HG02610 (cell line): ENCODE data around the gene CATSPERD.
"Not testable (repeated sequence)": the region's sequence is repeated elsewhere in the genome, so short reads cannot be mapped to it uniquely, and the experiment has no call there.

Experiments used
- ATAC-seq: cut with Tn5 transposase; IDR thresholded peaks from one replicate; pipeline ENCODE4 v1.9.1; 2021; ENCODE audit warnings: mild to moderate bottlenecking, moderate library complexity; ENCODE audit not compliant: unreplicated experiment

The CATSPERD gene

GRCh38 chr19:5697022-5697889, 23.2 kb upstream of the CATSPERD start:
- ATAC-seq = no peak

GRCh38 chr19:5697890-5698634, 22.4 kb upstream of the CATSPERD start:
- ATAC-seq = no peak

- ATAC-seq = no peak
These were observed 21.6 kb upstream of the CATSPERD start for GRCh38 chr19:5698635-5699422.

DNA sequence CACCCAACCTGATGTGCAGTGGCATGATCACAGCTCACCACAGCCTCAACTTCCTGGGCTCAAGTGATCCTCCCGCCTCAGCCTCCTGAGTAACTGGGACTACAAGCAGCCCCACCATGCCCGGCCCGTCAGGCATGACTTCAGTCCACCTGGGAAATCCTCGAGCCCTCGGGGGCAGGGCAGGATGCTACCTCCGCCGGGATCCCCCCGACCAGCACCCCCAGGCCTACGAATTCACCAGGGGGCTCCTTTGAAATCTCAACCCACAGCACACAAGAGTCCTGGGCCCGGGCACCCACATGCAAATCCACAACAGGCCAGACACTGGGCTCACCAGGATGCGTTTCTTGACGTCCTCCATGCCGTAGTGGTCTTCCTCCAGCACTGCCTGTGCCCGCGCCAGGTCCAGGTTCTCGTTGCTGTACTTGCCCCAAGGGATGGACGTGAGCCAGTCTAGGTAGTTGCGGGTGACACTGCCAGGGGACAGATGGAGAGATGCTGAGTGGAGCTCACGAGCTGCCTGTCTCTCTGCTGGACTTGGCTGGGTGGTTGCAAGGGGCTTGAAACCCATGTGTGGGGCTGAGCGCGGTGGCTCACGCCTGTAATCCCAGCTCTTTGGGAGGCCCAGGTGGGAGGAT, 19.9 kb upstream of the CATSPERD start:
- ATAC-seq = no peak

GRCh38 chr19:5702053-5702410, 18.4 kb upstream of the CATSPERD start:
- ATAC-seq = not testable (repeated sequence)

GRCh38 chr19:5703819-5704818, 16.3 kb upstream of the CATSPERD start:
- ATAC-seq = no peak

- ATAC-seq = no peak
These were observed 14.9 kb upstream of the CATSPERD start for GRCh38 chr19:5705552-5705951.

GRCh38 chr19:5706876-5707573, 13.4 kb upstream of the CATSPERD start:
- ATAC-seq = no peak

DNA sequence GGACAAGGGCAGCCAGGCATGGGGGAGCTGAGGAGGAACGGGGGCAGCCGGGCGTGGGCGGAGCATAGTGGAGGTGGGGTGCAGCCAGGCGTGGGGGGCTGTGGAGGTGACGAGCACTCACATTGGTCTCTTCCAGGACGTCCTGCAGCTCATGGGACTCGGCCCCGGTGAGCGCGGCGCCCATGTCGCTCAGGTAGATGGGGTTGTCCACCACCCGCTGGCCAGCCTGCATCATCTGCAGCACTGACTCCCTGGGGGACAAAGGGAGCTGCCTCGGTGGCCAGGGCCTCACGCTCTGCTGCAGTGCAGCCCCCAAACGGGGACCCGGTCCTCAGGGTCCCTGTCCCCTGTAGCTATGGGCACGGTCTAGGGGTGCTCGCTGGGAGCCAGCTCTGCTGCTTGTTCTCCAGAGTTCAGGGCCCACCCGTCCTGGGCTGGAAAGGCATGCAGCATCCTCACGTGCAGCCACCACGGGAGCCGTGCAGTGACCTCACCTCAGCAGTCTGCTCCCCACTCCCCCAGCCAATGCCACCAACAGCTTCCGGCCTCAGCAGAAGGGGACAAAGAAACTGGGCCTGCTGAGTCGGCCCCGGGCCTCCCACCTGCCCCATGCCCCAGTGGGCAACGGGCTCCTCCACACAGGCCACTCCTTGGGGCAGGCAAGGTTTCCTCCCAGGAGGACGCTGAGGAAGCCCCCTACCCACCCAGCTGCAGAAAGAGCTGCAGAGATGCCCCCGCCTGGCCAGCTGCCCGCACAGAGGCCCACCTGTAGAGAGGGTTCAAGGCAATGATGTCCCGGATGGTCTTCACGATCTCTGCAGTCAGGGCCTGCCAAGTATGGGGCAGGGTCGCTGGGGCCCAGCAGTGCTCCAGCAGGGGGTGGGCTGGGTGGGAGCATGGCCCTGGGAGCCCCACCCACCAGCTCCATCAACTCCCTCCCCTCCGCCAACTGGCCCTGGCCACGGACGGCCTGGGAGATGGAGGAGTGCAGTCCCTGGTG, 12.6 kb upstream of the CATSPERD start:
- ATAC-seq = no peak

DNA sequence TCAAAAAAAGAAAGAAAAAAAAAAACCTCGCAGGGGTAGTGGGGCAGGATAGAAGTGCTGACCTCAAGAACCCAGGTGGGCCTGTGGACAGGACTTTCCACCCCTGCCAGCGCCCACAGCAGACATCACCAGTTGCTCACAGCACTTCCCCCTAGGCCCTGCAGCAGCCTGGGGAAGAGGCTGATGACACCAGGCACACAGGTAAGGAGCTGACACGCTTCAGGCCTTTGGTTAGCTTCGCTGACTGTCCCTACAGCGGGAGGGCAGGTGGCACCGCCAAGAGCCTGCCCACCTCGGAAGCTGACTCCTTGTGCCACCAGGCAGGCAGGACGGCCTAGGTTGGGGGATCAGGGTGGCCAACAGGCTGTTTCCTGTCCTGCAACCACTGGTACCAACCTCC, 9.4 kb upstream of the CATSPERD start:
- ATAC-seq = no peak

DNA sequence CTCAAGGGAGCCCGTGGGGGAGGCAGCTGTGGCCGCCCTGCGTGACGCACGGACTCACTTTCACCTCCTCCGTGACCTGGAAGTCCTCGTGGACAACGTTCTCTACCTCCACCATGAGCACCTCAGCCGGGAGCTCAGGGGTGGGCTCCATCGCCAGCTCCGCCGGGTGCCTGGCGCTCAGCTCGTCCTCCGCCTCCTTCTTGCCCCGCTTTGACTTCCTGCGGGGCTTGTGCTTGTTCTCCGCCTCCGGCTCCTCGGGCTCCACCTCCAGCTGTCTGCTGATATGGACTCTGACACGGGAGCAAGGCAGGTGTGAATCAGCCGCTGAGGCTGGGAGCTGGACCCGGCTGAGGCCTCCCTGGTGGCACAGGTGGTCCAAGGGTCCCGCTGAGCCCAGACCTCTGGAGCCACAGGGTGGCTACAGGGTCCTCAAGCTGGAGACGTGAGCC, 8.7 kb upstream of the CATSPERD start:
- no peak for ATAC-seq

DNA sequence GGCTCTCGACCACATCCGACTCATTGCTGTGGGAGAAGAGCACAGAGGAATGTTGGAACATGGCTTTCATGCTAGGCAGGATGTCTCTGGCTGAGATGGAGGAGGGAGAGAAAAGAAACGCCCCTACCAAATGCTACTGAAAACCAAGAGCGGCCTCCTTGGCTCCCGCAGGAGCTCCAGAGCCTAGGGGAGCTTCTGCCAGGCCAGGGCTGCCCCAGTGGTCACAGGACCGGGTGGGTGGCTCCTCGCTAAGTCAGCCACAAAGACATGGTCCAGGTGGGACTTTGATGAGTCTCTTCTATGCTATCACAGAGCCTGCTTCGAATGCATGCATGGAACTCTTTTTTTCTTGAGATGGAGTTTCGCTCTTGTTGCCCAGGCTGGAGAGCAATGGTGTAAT, 7.2 kb upstream of the CATSPERD start:
- ATAC-seq = no peak

GRCh38 chr19:5714816-5715215, 5.6 kb upstream of the CATSPERD start:
- ATAC-seq = no peak

GRCh38 chr19:5717215-5717935, 3.1 kb upstream of the CATSPERD start:
- no peak for ATAC-seq

DNA sequence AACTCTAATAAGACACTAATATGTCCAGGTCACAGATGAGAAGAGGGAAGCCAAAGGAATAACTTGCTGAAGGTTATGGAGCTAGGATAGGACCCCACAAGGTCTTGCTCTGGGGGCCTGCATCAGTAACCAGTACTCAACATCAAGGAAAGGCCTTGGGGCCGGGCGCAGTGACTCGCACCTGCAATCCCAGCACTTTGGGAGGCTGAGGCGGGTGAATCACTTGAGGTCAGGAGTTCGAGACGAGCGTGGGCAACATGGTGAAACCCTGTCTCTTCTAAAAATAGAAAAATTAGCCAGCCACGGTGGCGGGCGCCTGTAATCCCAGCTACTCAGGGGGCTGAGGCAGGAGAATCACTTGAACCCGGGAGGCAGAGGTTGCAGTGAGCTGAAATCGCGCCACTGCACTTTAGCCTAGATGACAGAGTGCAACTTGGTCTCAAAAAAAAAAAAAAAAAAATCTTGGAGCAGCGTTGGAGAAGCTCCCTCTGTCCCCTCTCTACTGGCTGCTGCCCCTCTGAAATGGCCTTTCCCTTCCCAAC, 2.3 kb upstream of the CATSPERD start:
- no peak for ATAC-seq

- no peak for ATAC-seq
These were observed 1.7 kb upstream of the CATSPERD start for GRCh38 chr19:5718579-5719273.
